B cell (primary cell): ENCODE data around the gene EXOC6B. TPM values are rescaled to one million over a fixed set of nuclear protein-coding genes. Genes with fewer than 3 reads are reported as not detected.

Source experiments
- ATAC-seq: fragments of 200-7000 bp; cut with Tn5 transposase; one replicate; pipeline ENCODE4 v1.10.0; 2021; ENCODE audit warnings: low read depth, mild to moderate bottlenecking, moderate number of reproducible peaks, moderate library complexity
- CTCF ChIA-PET: fragments of 350-600 bp; sonication (Branson Sonifier 250); formaldehyde crosslinking; loops from one replicate; lab custom pipeline; 2021; ENCODE audit warnings: antibody characterized with exemption, inconsistent platforms; lab: Charles Lee
- POLR2A ChIA-PET: fragments of 350-600 bp; sonication (Branson Sonifier 250); formaldehyde crosslinking; loops from one replicate; lab custom pipeline; 2021; ENCODE audit warnings: antibody characterized with exemption; lab: Charles Lee
- DNase-seq: peaks from one replicate; pipeline ENCODE4 v3.0.0; 2013
- H2AFZ ChIP-seq: 2 replicates; pipeline ENCODE4 v1.6.1; 2012; ENCODE audit warnings: mild to moderate bottlenecking, low read depth, low read length; ENCODE audit not compliant: insufficient read depth, poor library complexity, severe bottlenecking
- H3K27ac ChIP-seq, 2 donors: 1 replicate in 1 of 2; 2 replicates in 1 of 2; pipeline ENCODE4 v1.5.1; 2012 to 2013; ENCODE audit warnings: low read length in 2 of 2, mild to moderate bottlenecking in 2 of 2, moderate library complexity in 1 of 2
- H3K27me3 ChIP-seq, 4 experiments: fragments of 200-600 bp in 1 of 4; sonication (generic) in 1 of 4; replicated peaks in 1 of 4; 1 replicate in 2 of 4; 2 replicates in 2 of 4; pipeline versions ENCODE4 v1.6.1 to v1.7.0; 2013 to 2016; ENCODE audit warnings: low read length in 3 of 4, mild to moderate bottlenecking in 2 of 4, mixed read lengths in 1 of 4, moderate library complexity in 1 of 4; ENCODE audit not compliant: insufficient read depth in 4 of 4, control insufficient read depth in 3 of 4; ENCODE audit errors: control extremely low read depth in 1 of 4
- H3K36me3 ChIP-seq, 2 experiments: replicated peaks in 1 of 2; 1 replicate in 1 of 2; 2 replicates in 1 of 2; pipeline versions ENCODE4 v1.6.1 to v1.7.1; 2013; ENCODE audit warnings: low read length in 1 of 2; ENCODE audit not compliant: insufficient read depth in 2 of 2, control insufficient read depth in 1 of 2; ENCODE audit errors: control extremely low read depth in 1 of 2, extremely low read depth in 1 of 2
- H3K4me1 ChIP-seq, 2 donors: fragments of 200-600 bp in 1 of 2; sonication (generic) in 1 of 2; 1 replicate in 1 of 2; 2 replicates in 1 of 2; pipeline versions ENCODE4 v1.5.1 to v1.6.1; 2013 to 2017; ENCODE audit warnings: low read length in 2 of 2; ENCODE audit not compliant: control insufficient read depth in 2 of 2, insufficient read depth in 2 of 2
- H3K4me2 ChIP-seq: replicated peaks from 2 replicates; pipeline ENCODE3; 2012; ENCODE audit warnings: mild to moderate bottlenecking, low read depth, low read length; ENCODE audit not compliant: poor library complexity, severe bottlenecking
- H3K4me3 ChIP-seq, 5 experiments: fragments of 200-600 bp in 1 of 5; sonication (generic) in 1 of 5; 1 replicate in 3 of 5; 2 replicates in 2 of 5; pipeline versions ENCODE4 v1.5.1 to v1.7.0; 2011 to 2016; ENCODE audit warnings: low read length in 4 of 5, mild to moderate bottlenecking in 4 of 5, low read depth in 2 of 5, control low read depth in 1 of 5, moderate library complexity in 1 of 5; ENCODE audit not compliant: insufficient read depth in 1 of 5; ENCODE audit errors: control extremely low read depth in 1 of 5, extremely low read depth in 1 of 5
- H3K79me2 ChIP-seq: fragments of 200-600 bp; sonication (generic); one replicate; pipeline ENCODE4 v1.6.0; 2016; ENCODE audit warnings: low read length; ENCODE audit not compliant: control insufficient read depth, insufficient read depth
- H3K9ac ChIP-seq: fragments of 200-600 bp; sonication (generic); 2 replicates; pipeline ENCODE4 v1.6.1; 2017; ENCODE audit warnings: mild to moderate bottlenecking, low read length, moderate library complexity
- H3K9me3 ChIP-seq, 3 donors: one replicate each; pipeline versions ENCODE4 v1.6.1 to v1.7.1; 2013; ENCODE audit warnings: low read length in 2 of 3; ENCODE audit not compliant: control insufficient read depth in 2 of 3, insufficient read depth in 1 of 3; ENCODE audit errors: control extremely low read depth in 1 of 3
- H4K20me1 ChIP-seq: 2 replicates; pipeline ENCODE4 v1.6.0; 2012; ENCODE audit warnings: mild to moderate bottlenecking, low read length; ENCODE audit not compliant: insufficient read depth, control insufficient read depth, poor library complexity, severe bottlenecking
- H3K27ac Mint-ChIP-seq: one replicate; pipeline ENCODE4 v1.8.0; 2021; ENCODE audit warnings: mixed read lengths
- H3K27me3 Mint-ChIP-seq: one replicate; pipeline ENCODE4 v1.8.0; 2021; ENCODE audit warnings: mixed read lengths
- H3K4me1 Mint-ChIP-seq: one replicate; pipeline ENCODE4 v1.8.0; 2021; ENCODE audit warnings: mixed read lengths
- H3K4me3 Mint-ChIP-seq: one replicate; pipeline ENCODE4 v1.8.0; 2021; ENCODE audit warnings: mixed read lengths
- H3K9me3 Mint-ChIP-seq: one replicate; pipeline ENCODE4 v1.8.0; 2022; ENCODE audit warnings: mixed read lengths; ENCODE audit not compliant: insufficient read depth
- EZH2 ChIP-seq: IDR thresholded peaks from 2 replicates; pipeline ENCODE4 v1.6.1; 2012; ENCODE audit warnings: borderline replicate concordance, low read depth, mild to moderate bottlenecking, moderate library complexity, low read length; ENCODE audit not compliant: insufficient read depth, poor library complexity, severe bottlenecking
- WGBS: methylation state at CpG from one replicate; pipeline ENCODE4 v1.1.5; 2013; ENCODE audit warnings: missing lambda C conversion rate; ENCODE audit not compliant: insufficient coverage; 5-methylcytosine and 5-hydroxymethylcytosine counted together
- intact Hi-C: fragments of 100-400 bp; cut with micrococcal nuclease; formaldehyde crosslinking; loops from one replicate; pipeline ENCODE4 v1.10.0; 2022
- polyA plus RNA-seq: library from polyadenylated mRNA; depleted of rRNA; stranded (reverse); fragments of >200 nt; gene quantifications from 2 replicates; pipeline ENCODE4 v1.2.3, GENCODE V29; 2012
- total RNA-seq, 2 donors: library from RNA; stranded (reverse); fragments of 120-200 nt in 1 of 2; gene quantifications; 1 replicate in 1 of 2; 2 replicates in 1 of 2; pipeline versions ENCODE4 v1.2.3 to v1.2.4, GENCODE V29; 2013 to 2022
- TF ChIP-seq, protein P1 (sequence below): fragments of 200-600 bp; IDR thresholded peaks from one replicate; pipeline ENCODE4 v1.8.0; 2022; ENCODE audit warnings: antibody characterized with exemption, mild to moderate bottlenecking

Gene EXOC6B
- total and polyA plus RNA-seq, 2 donors (not counting 1 experiment from before 2014, with no cell fraction given), result 4.8 to 22.6 TPM

DNA sequence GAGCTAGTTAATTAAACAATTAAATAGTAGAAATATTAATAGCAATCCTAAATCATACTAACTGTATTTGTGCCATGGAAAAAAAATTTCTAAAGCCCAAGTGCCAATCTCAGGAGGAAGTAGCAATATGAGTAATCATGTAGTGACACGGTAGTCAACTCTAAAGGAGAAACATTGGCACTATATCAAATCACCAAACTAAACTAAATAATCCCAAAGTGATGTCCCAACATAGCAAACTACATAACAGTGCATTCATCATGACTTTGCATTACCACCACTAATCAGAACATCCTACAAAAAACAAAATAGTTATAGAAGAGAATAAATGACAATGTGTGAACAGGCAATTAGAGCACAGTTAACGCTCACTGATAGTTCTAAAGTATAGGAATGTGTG, 195.1 kb downstream of the EXOC6B start:
- CTCF ChIA-PET, result no interaction called here
- no peaks in the 10 kb centered on the region for H3K9me3 ChIP-seq
- Mint-ChIP-seq H3K27ac (no peak overlapping the region), H3K4me1 (no peaks in the 10 kb centered on the region), H3K27me3 (no peaks in the 10 kb centered on the region), H3K4me3 (no peak overlapping the region), H3K9me3 (no peaks in the 10 kb centered on the region)
- intact Hi-C loops, result no loop called here
- H3K27me3 ChIP-seq, result no peaks in the 10 kb centered on the region
- H2AFZ ChIP-seq, result no peak overlapping the region
- POLR2A ChIA-PET, result no interaction called here
- H3K9ac ChIP-seq, result no peak overlapping the region
- no peak for ATAC-seq
- 50% methylated on average over 1 of the region's 2 CpGs for WGBS
- TF ChIP-seq, protein P1, sequence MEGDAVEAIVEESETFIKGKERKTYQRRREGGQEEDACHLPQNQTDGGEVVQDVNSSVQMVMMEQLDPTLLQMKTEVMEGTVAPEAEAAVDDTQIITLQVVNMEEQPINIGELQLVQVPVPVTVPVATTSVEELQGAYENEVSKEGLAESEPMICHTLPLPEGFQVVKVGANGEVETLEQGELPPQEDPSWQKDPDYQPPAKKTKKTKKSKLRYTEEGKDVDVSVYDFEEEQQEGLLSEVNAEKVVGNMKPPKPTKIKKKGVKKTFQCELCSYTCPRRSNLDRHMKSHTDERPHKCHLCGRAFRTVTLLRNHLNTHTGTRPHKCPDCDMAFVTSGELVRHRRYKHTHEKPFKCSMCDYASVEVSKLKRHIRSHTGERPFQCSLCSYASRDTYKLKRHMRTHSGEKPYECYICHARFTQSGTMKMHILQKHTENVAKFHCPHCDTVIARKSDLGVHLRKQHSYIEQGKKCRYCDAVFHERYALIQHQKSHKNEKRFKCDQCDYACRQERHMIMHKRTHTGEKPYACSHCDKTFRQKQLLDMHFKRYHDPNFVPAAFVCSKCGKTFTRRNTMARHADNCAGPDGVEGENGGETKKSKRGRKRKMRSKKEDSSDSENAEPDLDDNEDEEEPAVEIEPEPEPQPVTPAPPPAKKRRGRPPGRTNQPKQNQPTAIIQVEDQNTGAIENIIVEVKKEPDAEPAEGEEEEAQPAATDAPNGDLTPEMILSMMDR, result no peak
- TF ChIP-seq EZH2, result no peak
- H3K4me1 ChIP-seq, result no peaks in the 10 kb centered on the region
- no peak overlapping the region for H3K4me2 ChIP-seq
- DNase-seq, result no peak
- H3K27ac ChIP-seq, result no peak overlapping the region
- H3K79me2 ChIP-seq, result no peaks in the 10 kb centered on the region
- H3K36me3 ChIP-seq, result no peaks in the 10 kb centered on the region
- no peaks in the 10 kb centered on the region for H4K20me1 ChIP-seq
- H3K4me3 ChIP-seq, result no peak overlapping the region

DNA sequence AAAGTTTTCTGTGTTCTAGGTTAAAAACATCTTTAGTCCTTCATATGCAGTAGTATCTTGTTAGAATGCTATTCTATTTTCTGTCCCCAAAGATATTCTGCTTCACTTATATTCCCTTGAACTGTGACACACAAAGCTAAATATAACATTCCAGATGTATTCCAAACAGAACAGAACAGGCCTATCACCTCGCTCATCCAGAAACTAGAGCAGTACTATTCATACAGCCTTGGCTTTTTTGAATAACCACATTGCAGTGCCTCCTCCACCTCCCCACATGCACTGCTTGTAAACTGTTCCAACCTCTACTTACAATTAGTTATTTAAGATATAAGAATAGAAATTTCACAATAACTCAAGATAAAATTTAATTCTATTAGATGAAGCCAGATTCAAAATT, 196.8 kb downstream of the EXOC6B start:
- intact Hi-C loops, result no loop called here
- Histone ChIP-seq H2AFZ (no peak overlapping the region), H3K9ac (no peak overlapping the region), H4K20me1 (no peaks in the 10 kb centered on the region), H3K27ac (no peak overlapping the region), H3K4me2 (no peak overlapping the region), H3K4me3 (no peak overlapping the region), H3K79me2 (no peaks in the 10 kb centered on the region), H3K4me1 (no peaks in the 10 kb centered on the region), H3K27me3 (no peaks in the 10 kb centered on the region), H3K9me3 (no peaks in the 10 kb centered on the region), H3K36me3 (no peaks in the 10 kb centered on the region)
- 78% methylated on average over 1 of the region's 1 CpG for WGBS
- no peak overlapping the region for H3K4me3 Mint-ChIP-seq
- no peaks in the 10 kb centered on the region for H3K27me3 Mint-ChIP-seq
- no peaks in the 10 kb centered on the region for H3K9me3 Mint-ChIP-seq
- no peak for TF ChIP-seq EZH2
- TF ChIP-seq, protein P1, result no peak
- ChIA-PET POLR2A (no interaction called here), CTCF (no interaction called here)
- no peak for DNase-seq
- no peaks in the 10 kb centered on the region for H3K4me1 Mint-ChIP-seq
- ATAC-seq, result no peak
- H3K27ac Mint-ChIP-seq, result no peak overlapping the region
